ENCODE results near the gene CEP112.

The CEP112 gene

GRCh38 chr17:66191593-66192377 is at the start of gene CEP112:
TSS of gene CEP112 (minus strand) at chr17:66192133.
- peak; percentile 57 to 80 for DNase-seq

GRCh38 chr17:66240630-66241029 is 48.7 kb upstream of the CEP112 start:
- no peak for DNase-seq

GRCh38 chr17:66240013-66240412 is 48.1 kb upstream of the CEP112 start:
- DNase-seq, result no peak

- DNase-seq, result no peak
These were observed 43.6 kb upstream of the CEP112 start for GRCh38 chr17:66235377-66235994.

GRCh38 chr17:66234611-66235010 is 42.7 kb upstream of the CEP112 start:
- DNase-seq, result no peak

GRCh38 chr17:66233023-66233753 is 41.3 kb upstream of the CEP112 start:
- no peak for DNase-seq

- DNase-seq, result no peak
These were observed 39.1 kb upstream of the CEP112 start for GRCh38 chr17:66230922-66231591.

GRCh38 chr17:66229783-66230538 is 38.0 kb upstream of the CEP112 start:
- DNase-seq, result no peak

GRCh38 chr17:66228887-66229782 is 37.2 kb upstream of the CEP112 start, which contains the start of gene APOH:
TSS of gene APOH (minus strand) at chr17:66229415. CDS start at chr17:66229379, 36 bp downstream.
- DNase-seq, result no peak

GRCh38 chr17:66227212-66228045 is 35.5 kb upstream of the CEP112 start:
- no peak for DNase-seq

- DNase-seq, result no peak
These were observed 30.9 kb upstream of the CEP112 start for GRCh38 chr17:66222798-66223350.

GRCh38 chr17:66221755-66222530 is 30.0 kb upstream of the CEP112 start:
- DNase-seq, result no peak

GRCh38 chr17:66221343-66221742 is 29.4 kb upstream of the CEP112 start:
- no peak for DNase-seq

GRCh38 chr17:66220079-66220835 is 28.3 kb upstream of the CEP112 start:
- DNase-seq, result no peak

- no peak for DNase-seq
These were observed 23.6 kb upstream of the CEP112 start for GRCh38 chr17:66215529-66215911.

GRCh38 chr17:66214884-66215528 is 23.1 kb upstream of the CEP112 start:
- DNase-seq, result no peak

- DNase-seq, result no peak
These were observed 19.3 kb upstream of the CEP112 start for GRCh38 chr17:66211047-66211810.

All from NCI-H187 (cell line).